ENCODE measurements around the gene CST3.

Gene CST3

DNA sequence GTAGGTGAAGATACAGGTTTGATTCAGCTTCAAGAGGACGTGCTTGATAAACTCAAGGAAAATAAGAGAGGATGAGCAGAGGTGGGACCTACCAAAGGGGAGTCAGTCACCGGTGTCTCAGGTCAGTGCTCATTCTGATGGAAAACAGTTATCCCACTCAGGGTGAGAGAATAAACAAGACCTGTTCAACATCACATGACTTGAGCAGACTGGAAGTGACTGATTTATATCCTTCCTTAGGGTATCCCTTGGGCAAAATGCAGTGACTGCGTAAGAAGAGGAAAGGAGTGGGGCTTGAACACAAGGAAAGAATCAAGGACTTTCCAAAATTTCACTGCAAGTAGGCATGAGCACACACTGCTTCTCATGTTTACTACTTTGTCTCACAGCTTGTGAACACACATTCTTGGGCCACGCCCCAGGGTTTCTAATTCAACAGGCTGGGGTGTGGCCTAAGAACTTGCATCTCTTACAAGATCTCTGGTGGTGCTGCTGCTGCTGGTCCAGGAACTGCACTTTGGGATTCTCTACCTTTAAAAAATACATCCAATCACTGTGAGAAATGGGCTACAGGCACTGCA lies 11.6 kb downstream of the CST3 start:
- Histone ChIP-seq H3K27me3 (ENCODE audit: insufficient read depth, low read length, poor library complexity) (peaks cover 17% of the 10 kb centered on the region), H3K4me3 (ENCODE audit: low read depth in 1 of 2, low read length in 2 of 2) (no peak overlapping the region), H3K4me2 (ENCODE audit: insufficient read depth, low read length) (no peak overlapping the region), H3K9me3 (ENCODE audit: insufficient read depth, low read length, severe bottlenecking) (no peaks in the 10 kb centered on the region), H3K4me1 (ENCODE audit: insufficient read depth, low read length) (peaks cover 7% of the 10 kb centered on the region), H4K20me1 (ENCODE audit: insufficient read depth, low read length) (no peaks in the 10 kb centered on the region; the same call in 1 of the 2 replicates), H3K27ac (ENCODE audit: low read length) (no peak overlapping the region), H3K9ac (ENCODE audit: low read depth, low read length) (no peak overlapping the region), H2AFZ (ENCODE audit: low read depth, low read length) (no peak overlapping the region), H3K36me3 (ENCODE audit: insufficient read depth, low read length) (no peaks in the 10 kb centered on the region), H3K79me2 (ENCODE audit: insufficient read depth, low read length) (no peaks in the 10 kb centered on the region)
- DNase-seq, result no peak
- no peak for ATAC-seq (ENCODE audit: insufficient read depth, low read depth)
- TF ChIP-seq, protein P1, sequence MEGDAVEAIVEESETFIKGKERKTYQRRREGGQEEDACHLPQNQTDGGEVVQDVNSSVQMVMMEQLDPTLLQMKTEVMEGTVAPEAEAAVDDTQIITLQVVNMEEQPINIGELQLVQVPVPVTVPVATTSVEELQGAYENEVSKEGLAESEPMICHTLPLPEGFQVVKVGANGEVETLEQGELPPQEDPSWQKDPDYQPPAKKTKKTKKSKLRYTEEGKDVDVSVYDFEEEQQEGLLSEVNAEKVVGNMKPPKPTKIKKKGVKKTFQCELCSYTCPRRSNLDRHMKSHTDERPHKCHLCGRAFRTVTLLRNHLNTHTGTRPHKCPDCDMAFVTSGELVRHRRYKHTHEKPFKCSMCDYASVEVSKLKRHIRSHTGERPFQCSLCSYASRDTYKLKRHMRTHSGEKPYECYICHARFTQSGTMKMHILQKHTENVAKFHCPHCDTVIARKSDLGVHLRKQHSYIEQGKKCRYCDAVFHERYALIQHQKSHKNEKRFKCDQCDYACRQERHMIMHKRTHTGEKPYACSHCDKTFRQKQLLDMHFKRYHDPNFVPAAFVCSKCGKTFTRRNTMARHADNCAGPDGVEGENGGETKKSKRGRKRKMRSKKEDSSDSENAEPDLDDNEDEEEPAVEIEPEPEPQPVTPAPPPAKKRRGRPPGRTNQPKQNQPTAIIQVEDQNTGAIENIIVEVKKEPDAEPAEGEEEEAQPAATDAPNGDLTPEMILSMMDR (IDR thresholded peaks at IDR 0.05; ENCODE audit: borderline replicate concordance, extremely low read depth, low read length, poor library complexity, severe bottlenecking), result no peak
- no peak for TF ChIP-seq EZH2 (IDR thresholded peaks at IDR 0.05; ENCODE audit: borderline replicate concordance, low read depth, low read length, severe bottlenecking)

DNA sequence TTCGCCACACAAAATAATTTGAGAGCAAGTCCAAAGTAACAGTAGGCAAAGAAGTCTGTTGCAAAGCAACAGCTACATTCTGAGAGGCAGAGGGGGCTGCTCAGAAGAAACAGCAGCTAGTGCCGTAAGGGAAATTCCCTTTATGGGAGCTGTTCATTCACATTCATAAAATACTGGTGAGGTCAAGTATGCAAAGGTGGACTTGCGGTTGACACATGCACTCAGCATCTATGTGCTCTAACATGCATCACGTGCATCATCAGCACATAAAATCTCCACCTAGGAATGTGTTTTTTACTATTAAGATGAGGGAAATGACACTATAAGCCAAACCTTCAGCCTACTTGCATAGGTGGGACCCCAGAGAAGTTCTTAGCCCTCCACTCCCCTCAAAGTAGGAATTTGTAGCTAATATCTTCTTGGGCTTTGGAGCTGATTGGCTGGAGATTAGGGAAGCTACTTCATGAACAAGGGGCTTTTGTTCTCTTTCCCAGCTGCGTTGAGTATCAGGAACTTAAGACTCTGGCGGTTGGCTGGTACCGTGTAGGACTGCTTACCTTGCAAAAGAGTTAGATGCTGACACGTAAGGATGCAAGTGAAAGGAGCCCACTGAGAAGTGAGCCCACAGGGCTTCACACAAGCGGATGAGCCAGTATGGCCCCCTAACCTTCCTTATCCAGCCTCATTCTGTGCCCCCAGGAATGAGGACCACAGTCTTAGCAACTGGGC lies 12.4 kb downstream of the CST3 start:
- H3K4me2 ChIP-seq (ENCODE audit: insufficient read depth, low read length), result no peak overlapping the region
- H2AFZ ChIP-seq (ENCODE audit: low read depth, low read length), result no peak overlapping the region
- H3K4me3 ChIP-seq (ENCODE audit: low read depth in 1 of 2, low read length in 2 of 2), result no peak overlapping the region
- H3K9ac ChIP-seq (ENCODE audit: low read depth, low read length), result no peak overlapping the region
- peaks cover 17% of the 10 kb centered on the region for H3K27me3 ChIP-seq (ENCODE audit: insufficient read depth, low read length, poor library complexity)
- H3K79me2 ChIP-seq (ENCODE audit: insufficient read depth, low read length), result no peaks in the 10 kb centered on the region
- H4K20me1 ChIP-seq (ENCODE audit: insufficient read depth, low read length), result no peaks in the 10 kb centered on the region; the same call in 1 of the 2 replicates
- no peaks in the 10 kb centered on the region for H3K36me3 ChIP-seq (ENCODE audit: insufficient read depth, low read length)
- DNase-seq, result no peak
- TF ChIP-seq, protein P1 (IDR thresholded peaks at IDR 0.05; ENCODE audit: borderline replicate concordance, extremely low read depth, low read length, poor library complexity, severe bottlenecking), result no peak
- TF ChIP-seq EZH2 (IDR thresholded peaks at IDR 0.05; ENCODE audit: borderline replicate concordance, low read depth, low read length, severe bottlenecking), result no peak
- H3K4me1 ChIP-seq (ENCODE audit: insufficient read depth, low read length), result peaks cover 7% of the 10 kb centered on the region
- H3K9me3 ChIP-seq (ENCODE audit: insufficient read depth, low read length, severe bottlenecking), result no peaks in the 10 kb centered on the region
- ATAC-seq (ENCODE audit: insufficient read depth, low read depth), result no peak
- no peak overlapping the region for H3K27ac ChIP-seq (ENCODE audit: low read length)

DNA sequence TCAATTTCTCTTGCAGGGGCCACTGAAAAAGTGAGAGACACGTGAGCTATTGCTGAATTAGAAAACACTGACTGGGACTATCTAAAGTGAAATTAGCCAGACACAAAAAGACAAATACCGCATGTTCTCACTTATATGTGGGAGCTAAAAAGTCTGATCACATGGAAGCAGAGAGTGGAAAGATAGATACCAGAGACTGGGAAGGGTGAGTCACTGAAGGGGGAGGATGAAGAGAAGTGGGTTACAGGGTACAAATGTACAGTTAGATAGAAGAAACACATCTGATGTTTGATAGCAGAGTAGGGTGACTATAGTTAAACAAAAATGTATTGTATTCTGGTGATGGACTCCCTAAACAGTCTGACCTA lies 13.4 kb downstream of the CST3 start:
- no peak overlapping the region for H3K4me3 ChIP-seq (ENCODE audit: low read depth in 1 of 2, low read length in 2 of 2)
- H3K27ac ChIP-seq (ENCODE audit: low read length), result no peak overlapping the region
- no peaks in the 10 kb centered on the region for H3K36me3 ChIP-seq (ENCODE audit: insufficient read depth, low read length)
- H3K9ac ChIP-seq (ENCODE audit: low read depth, low read length), result no peak overlapping the region
- DNase-seq (no peak), ATAC-seq (ENCODE audit: insufficient read depth, low read depth) (no peak)
- TF ChIP-seq EZH2 (IDR thresholded peaks at IDR 0.05; ENCODE audit: borderline replicate concordance, low read depth, low read length, severe bottlenecking), result no peak
- TF ChIP-seq, protein P1 (IDR thresholded peaks at IDR 0.05; ENCODE audit: borderline replicate concordance, extremely low read depth, low read length, poor library complexity, severe bottlenecking), result no peak
- H3K4me2 ChIP-seq (ENCODE audit: insufficient read depth, low read length), result no peak overlapping the region
- H3K79me2 ChIP-seq (ENCODE audit: insufficient read depth, low read length), result no peaks in the 10 kb centered on the region
- peaks cover 7% of the 10 kb centered on the region for H3K4me1 ChIP-seq (ENCODE audit: insufficient read depth, low read length)
- no peaks in the 10 kb centered on the region for H4K20me1 ChIP-seq (ENCODE audit: insufficient read depth, low read length)
- H2AFZ ChIP-seq (ENCODE audit: low read depth, low read length), result no peak overlapping the region
- H3K27me3 ChIP-seq (ENCODE audit: insufficient read depth, low read length, poor library complexity), result peaks cover 14% of the 10 kb centered on the region
- H3K9me3 ChIP-seq (ENCODE audit: insufficient read depth, low read length, severe bottlenecking), result no peaks in the 10 kb centered on the region

All from DND-41 (cell line).